ENCODE data around the gene TSPAN11.

- TF ChIP-seq BHLHE40 (IDR thresholded peaks at IDR 0.05; ENCODE audit: borderline replicate concordance) (no peak), FOXM1 (IDR thresholded peaks at IDR 0.05; ENCODE audit: borderline replicate concordance) (no peak), PKNOX1 (IDR thresholded peaks at IDR 0.05) (no peak)
Measured at GRCh38 chr12:31041033-31041564, 114.6 kb downstream of the TSPAN11 start.

Data from HEK293T (cell line).